H9 (cell line): ENCODE results near the gene ANAPC16. TPM values are rescaled to one million over a fixed set of nuclear protein-coding genes. Genes with fewer than 3 reads are reported as not detected.
A peak's percentile ranks its signal among the peaks of the same experiment; 100 is the strongest.

ENCODE experiments used
- DNase-seq: peaks from one replicate; pipeline ENCODE4 v3.0.0-alpha.2; 2017
- H2AFZ ChIP-seq: one replicate; pipeline ENCODE4 v1.6.1; 2013; ENCODE audit warnings: mild to moderate bottlenecking, low read length, control low read depth, moderate library complexity
- H2AK5ac ChIP-seq: 2 replicates; pipeline ENCODE4 v1.6.1; 2013; ENCODE audit warnings: low read length, control low read depth, mixed read lengths; ENCODE audit not compliant: insufficient read length
- H2BK120ac ChIP-seq: one replicate; pipeline ENCODE4 v1.6.1; 2013; ENCODE audit warnings: low read depth, mild to moderate bottlenecking, low read length, control low read depth, inconsistent platforms; ENCODE audit not compliant: poor library complexity, severe bottlenecking
- H2BK12ac ChIP-seq: 2 replicates; pipeline ENCODE4 v1.6.1; 2013; ENCODE audit warnings: low read length, control low read depth, mixed read lengths, low read depth; ENCODE audit not compliant: insufficient read length
- H2BK15ac ChIP-seq: 2 replicates; pipeline ENCODE4 v1.6.1; 2013; ENCODE audit warnings: low read depth, low read length, control low read depth
- H2BK20ac ChIP-seq: one replicate; pipeline ENCODE4 v1.6.1; 2013; ENCODE audit warnings: low read depth, mild to moderate bottlenecking, low read length, control low read depth, inconsistent platforms; ENCODE audit not compliant: poor library complexity, severe bottlenecking
- H2BK5ac ChIP-seq: 2 replicates; pipeline ENCODE4 v1.6.1; 2013; ENCODE audit warnings: low read length, control low read depth, mixed read lengths; ENCODE audit not compliant: insufficient read length
- H3K14ac ChIP-seq: 2 replicates; pipeline ENCODE4 v1.6.1; 2013; ENCODE audit warnings: low read length, control low read depth; ENCODE audit not compliant: insufficient read depth
- H3K18ac ChIP-seq: 2 replicates; pipeline ENCODE4 v1.6.1; 2013; ENCODE audit warnings: low read depth, mild to moderate bottlenecking, mixed read lengths, low read length, control low read depth; ENCODE audit not compliant: insufficient read length
- H3K23ac ChIP-seq: 2 replicates; pipeline ENCODE4 v1.6.1; 2013; ENCODE audit warnings: low read length, control low read depth, mixed read lengths, low read depth; ENCODE audit not compliant: insufficient read length
- H3K23me2 ChIP-seq: 2 replicates; pipeline ENCODE4 v1.6.1; 2013; ENCODE audit warnings: low read depth, mild to moderate bottlenecking, mixed read lengths, low read length, control low read depth; ENCODE audit not compliant: insufficient read length, poor library complexity, severe bottlenecking
- H3K27ac ChIP-seq: 2 replicates; pipeline ENCODE4 v1.5.1; 2013; ENCODE audit warnings: low read length, control low read depth, mixed read lengths, low read depth; ENCODE audit not compliant: insufficient read length
- H3K27me3 ChIP-seq: 2 replicates; pipeline ENCODE4 v1.6.1; 2013; ENCODE audit warnings: low read length, control low read depth, inconsistent platforms; ENCODE audit not compliant: insufficient read depth
- H3K4ac ChIP-seq: 2 replicates; pipeline ENCODE4 v1.6.1; 2013; ENCODE audit warnings: low read depth, mild to moderate bottlenecking, control low read depth, inconsistent platforms, low read length, moderate library complexity
- H3K4me1 ChIP-seq: 2 replicates; pipeline ENCODE4 v1.6.1; 2013; ENCODE audit warnings: low read length, control low read depth, inconsistent platforms; ENCODE audit not compliant: insufficient read depth
- H3K4me2 ChIP-seq: 2 replicates; pipeline ENCODE4 v1.6.1; 2013; ENCODE audit warnings: low read length, control low read depth, mixed read lengths; ENCODE audit not compliant: insufficient read length, insufficient read depth
- H3K56ac ChIP-seq: 2 replicates; pipeline ENCODE4 v1.6.1; 2013; ENCODE audit warnings: low read depth, mild to moderate bottlenecking, mixed read lengths, low read length, control low read depth; ENCODE audit not compliant: insufficient read length
- H3K79me1 ChIP-seq: 2 replicates; pipeline ENCODE4 v1.6.1; 2013; ENCODE audit warnings: low read depth, mild to moderate bottlenecking, moderate library complexity, low read length, control low read depth, inconsistent platforms; ENCODE audit not compliant: insufficient read depth, poor library complexity, severe bottlenecking
- H3K79me2 ChIP-seq: 2 replicates; pipeline ENCODE4 v1.6.1; 2013; ENCODE audit warnings: low read length, control low read depth, inconsistent platforms; ENCODE audit not compliant: insufficient read depth
- H3K9ac ChIP-seq: 2 replicates; pipeline ENCODE4 v1.6.1; 2013; ENCODE audit warnings: low read length, control low read depth, mixed read lengths; ENCODE audit not compliant: insufficient read length; ENCODE audit errors: extremely low read depth
- H3K9me3 ChIP-seq: one replicate; pipeline ENCODE4 v1.6.1; 2013; ENCODE audit warnings: low read depth, low read length, inconsistent platforms; ENCODE audit not compliant: control insufficient read depth
- H3T11ph ChIP-seq: one replicate; pipeline ENCODE4 v1.6.1; 2013; ENCODE audit warnings: mild to moderate bottlenecking, low read length, control low read depth, inconsistent platforms
- H4K20me1 ChIP-seq: one replicate; pipeline ENCODE4 v1.6.1; 2013; ENCODE audit not compliant: control insufficient read depth, insufficient read length, insufficient read depth
- H4K5ac ChIP-seq: 2 replicates; pipeline ENCODE4 v1.6.1; 2013; ENCODE audit warnings: low read depth, mild to moderate bottlenecking, mixed read lengths, low read length, control low read depth; ENCODE audit not compliant: insufficient read length
- H4K8ac ChIP-seq: replicated peaks from 2 replicates; pipeline ENCODE4 v1.6.1; 2013; ENCODE audit warnings: low read length, control low read depth, mixed read lengths, low read depth; ENCODE audit not compliant: insufficient read length
- H4K91ac ChIP-seq: 2 replicates; pipeline ENCODE4 v1.6.1; 2013; ENCODE audit warnings: low read depth, mild to moderate bottlenecking, moderate library complexity, mixed read lengths, low read length, control low read depth; ENCODE audit not compliant: insufficient read length
- H3K27ac Mint-ChIP-seq, 3 experiments: 2 replicates in 2 of 3; 3 replicates in 1 of 3; pipeline ENCODE4 v1.8.0; 2020 to 2021; ENCODE audit warnings: mixed read lengths in 3 of 3, mild to moderate bottlenecking in 1 of 3, moderate library complexity in 1 of 3
- H3K27me3 Mint-ChIP-seq: 2 replicates; pipeline ENCODE4 v1.8.0; 2021; ENCODE audit warnings: low read depth, mild to moderate bottlenecking, moderate library complexity, mixed read lengths
- H3K36me3 Mint-ChIP-seq, 3 experiments: 2 replicates in 2 of 3; 3 replicates in 1 of 3; pipeline ENCODE4 v1.8.0; 2020 to 2021; ENCODE audit warnings: low read depth in 3 of 3, mixed read lengths in 3 of 3; ENCODE audit not compliant: insufficient read depth in 1 of 3
- H3K4me1 Mint-ChIP-seq, 2 experiments: 2 replicates each; pipeline ENCODE4 v1.8.0; 2020; ENCODE audit warnings: mixed read lengths in 2 of 2
- H3K4me3 Mint-ChIP-seq, 2 experiments: 2 replicates in 1 of 2; 3 replicates in 1 of 2; pipeline ENCODE4 v1.8.0; 2020 to 2021; ENCODE audit warnings: mild to moderate bottlenecking in 2 of 2, mixed read lengths in 2 of 2, moderate library complexity in 1 of 2
- H3K9me3 Mint-ChIP-seq, 2 experiments: 2 replicates in 1 of 2; 3 replicates in 1 of 2; pipeline ENCODE4 v1.8.0; 2020; ENCODE audit warnings: mild to moderate bottlenecking in 2 of 2, mixed read lengths in 2 of 2, moderate library complexity in 1 of 2
- WGBS: extraction: QIAGEN DNeasy Blood & Tissue Kit; methylation state at CpG from one replicate; pipeline ENCODE4 v1.1.7; 2013; ENCODE audit warnings: missing lambda C conversion rate, low lambda C conversion rate, mixed read lengths; ENCODE audit not compliant: insufficient read length; ENCODE audit errors: extremely low coverage; 5-methylcytosine and 5-hydroxymethylcytosine counted together
- total RNA-seq: library from RNA; stranded (reverse); gene quantifications from 2 replicates; pipeline ENCODE4 v1.2.1, GENCODE V29; 2021
- TF ChIP-seq, protein P1 (sequence below): fragments of 200-600 bp; sonication (generic); conservative IDR thresholded peaks from 3 replicates; pipeline ENCODE4 v1.8.0; 2021; ENCODE audit warnings: antibody characterized with exemption, mild to moderate bottlenecking

ANAPC16 gene
- total RNA-seq, 1 experiment from 2014 or later, result 66.6 TPM

DNA sequence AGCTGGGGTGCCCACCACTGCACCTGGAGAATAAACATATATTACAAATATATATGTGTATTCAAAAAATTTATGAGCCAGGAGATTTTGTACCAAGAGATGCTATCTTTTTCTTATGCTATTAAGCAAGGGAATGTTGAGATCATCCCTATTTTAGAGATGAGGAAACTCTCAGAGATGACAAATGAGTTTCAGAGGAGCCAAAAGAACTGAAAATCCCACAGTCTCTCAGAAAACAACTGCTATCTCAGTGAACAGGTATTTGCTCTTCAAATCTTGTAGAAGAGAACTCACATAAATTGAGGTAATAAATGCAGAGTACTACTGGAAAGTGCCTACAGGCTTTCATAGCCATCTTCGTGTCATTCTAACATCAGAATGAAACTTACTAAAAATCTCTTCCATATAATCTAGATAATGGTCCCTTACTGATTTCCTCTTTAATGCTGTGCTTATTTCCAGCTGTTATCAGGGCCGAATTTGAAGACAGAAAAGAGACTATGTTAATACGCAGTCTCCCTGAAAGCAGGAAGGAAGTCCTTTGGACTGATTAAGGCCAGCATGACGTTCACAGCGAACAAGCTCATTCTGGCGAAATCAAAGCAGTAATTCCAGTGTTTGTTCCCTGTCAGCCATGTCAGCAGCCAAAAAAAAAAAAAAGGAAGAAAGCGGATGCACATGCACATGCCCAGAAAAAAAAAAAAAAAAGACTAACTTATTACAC, 29.4 kb upstream of the ANAPC16 start:
- Histone ChIP-seq H2BK15ac (no peak overlapping the region), H3K18ac (no peak overlapping the region), H3K9ac (no peak overlapping the region), H4K91ac (no peak overlapping the region), H4K5ac (no peak overlapping the region), H4K20me1 (no peaks in the 10 kb centered on the region), H3K27me3 (no peaks in the 10 kb centered on the region), H4K8ac (no peak overlapping the region), H2BK12ac (no peak overlapping the region), H3K79me2 (no peaks in the 10 kb centered on the region), H3K9me3 (peaks cover 7% of the 10 kb centered on the region), H2BK20ac (no peak overlapping the region), H2BK120ac (no peak overlapping the region), H2AFZ (no peak overlapping the region), H3T11ph (no peak overlapping the region), H2AK5ac (no peak overlapping the region), H3K4me1 (no peaks in the 10 kb centered on the region), H3K4me2 (no peak overlapping the region), H3K56ac (no peak overlapping the region), H3K14ac (no peak overlapping the region), H3K23me2 (no peaks in the 10 kb centered on the region), H3K4ac (no peak overlapping the region), H2BK5ac (no peak overlapping the region), H3K23ac (no peak overlapping the region), H3K27ac (no peak overlapping the region), H3K79me1 (no peaks in the 10 kb centered on the region)
- H3K4me1 Mint-ChIP-seq, result no peaks in the 10 kb centered on the region
- TF ChIP-seq, protein P1, sequence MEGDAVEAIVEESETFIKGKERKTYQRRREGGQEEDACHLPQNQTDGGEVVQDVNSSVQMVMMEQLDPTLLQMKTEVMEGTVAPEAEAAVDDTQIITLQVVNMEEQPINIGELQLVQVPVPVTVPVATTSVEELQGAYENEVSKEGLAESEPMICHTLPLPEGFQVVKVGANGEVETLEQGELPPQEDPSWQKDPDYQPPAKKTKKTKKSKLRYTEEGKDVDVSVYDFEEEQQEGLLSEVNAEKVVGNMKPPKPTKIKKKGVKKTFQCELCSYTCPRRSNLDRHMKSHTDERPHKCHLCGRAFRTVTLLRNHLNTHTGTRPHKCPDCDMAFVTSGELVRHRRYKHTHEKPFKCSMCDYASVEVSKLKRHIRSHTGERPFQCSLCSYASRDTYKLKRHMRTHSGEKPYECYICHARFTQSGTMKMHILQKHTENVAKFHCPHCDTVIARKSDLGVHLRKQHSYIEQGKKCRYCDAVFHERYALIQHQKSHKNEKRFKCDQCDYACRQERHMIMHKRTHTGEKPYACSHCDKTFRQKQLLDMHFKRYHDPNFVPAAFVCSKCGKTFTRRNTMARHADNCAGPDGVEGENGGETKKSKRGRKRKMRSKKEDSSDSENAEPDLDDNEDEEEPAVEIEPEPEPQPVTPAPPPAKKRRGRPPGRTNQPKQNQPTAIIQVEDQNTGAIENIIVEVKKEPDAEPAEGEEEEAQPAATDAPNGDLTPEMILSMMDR, result no peak
- H3K27ac Mint-ChIP-seq, result peak overlapping the region in 1 of 3 experiments; percentile 45; a peak in 1 of 7 replicates
- peaks cover 21 to 45% (median 32%) of the 10 kb centered on the region in 3 experiments for H3K36me3 Mint-ChIP-seq
- no peaks in the 10 kb centered on the region for H3K27me3 Mint-ChIP-seq
- no peak overlapping the region for H3K4me3 Mint-ChIP-seq
- DNase-seq, result no peak
- no CpG with 5 or more reads among the region's 7 CpGs for WGBS
- H3K9me3 Mint-ChIP-seq, result peaks cover 15 to 16% of the 10 kb centered on the region in 2 experiments
